ENCODE measurements around the gene NBPF6. TPM values are rescaled to one million over a fixed set of nuclear protein-coding genes. Genes with fewer than 3 reads are reported as not detected.
"Not testable (repeated sequence)": the region's sequence is repeated elsewhere in the genome, so short reads cannot be mapped to it uniquely, and the experiment has no call there.

Gene NBPF6, protein sequence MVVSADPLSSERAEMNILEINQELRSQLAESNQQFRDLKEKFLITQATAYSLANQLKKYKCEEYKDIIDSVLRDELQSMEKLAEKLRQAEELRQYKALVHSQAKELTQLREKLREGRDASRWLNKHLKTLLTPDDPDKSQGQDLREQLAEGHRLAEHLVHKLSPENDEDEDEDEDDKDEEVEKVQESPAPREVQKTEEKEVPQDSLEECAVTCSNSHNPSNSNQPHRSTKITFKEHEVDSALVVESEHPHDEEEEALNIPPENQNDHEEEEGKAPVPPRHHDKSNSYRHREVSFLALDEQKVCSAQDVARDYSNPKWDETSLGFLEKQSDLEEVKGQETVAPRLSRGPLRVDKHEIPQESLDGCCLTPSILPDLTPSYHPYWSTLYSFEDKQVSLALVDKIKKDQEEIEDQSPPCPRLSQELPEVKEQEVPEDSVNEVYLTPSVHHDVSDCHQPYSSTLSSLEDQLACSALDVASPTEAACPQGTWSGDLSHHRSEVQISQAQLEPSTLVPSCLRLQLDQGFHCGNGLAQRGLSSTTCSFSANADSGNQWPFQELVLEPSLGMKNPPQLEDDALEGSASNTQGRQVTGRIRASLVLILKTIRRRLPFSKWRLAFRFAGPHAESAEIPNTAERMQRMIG
- not detected for total RNA-seq
- long read RNA-seq: 0 reads

DNA sequence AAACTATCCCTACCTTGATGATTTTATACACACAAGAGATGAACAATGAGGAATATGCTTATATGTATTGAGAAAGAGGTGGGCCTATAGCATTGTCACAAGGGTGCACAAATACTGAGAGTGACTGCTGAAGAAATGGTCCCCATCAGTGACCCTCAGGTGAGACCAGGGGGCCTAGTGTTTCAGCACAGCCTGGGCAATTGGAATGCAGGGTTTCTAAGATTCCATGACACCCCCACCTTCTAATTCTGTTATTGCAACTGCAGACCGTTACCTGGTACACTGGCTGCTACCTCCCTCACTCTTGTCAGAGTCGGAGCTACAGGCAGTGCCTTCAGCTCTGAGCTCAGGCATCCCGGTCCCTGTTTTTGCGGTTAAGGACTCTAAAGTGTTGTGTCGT is at the start of gene NBPF6:
Gene NBPF6, plus strand, starts transcription at position 301 of the 400 bp plus-strand sequence. CDS start 259 bp downstream, outside the sequence.
- intact Hi-C loops (cut with DNase I); DNase-seq (ENCODE audit: low spot score): not testable (repeated sequence)

DNA sequence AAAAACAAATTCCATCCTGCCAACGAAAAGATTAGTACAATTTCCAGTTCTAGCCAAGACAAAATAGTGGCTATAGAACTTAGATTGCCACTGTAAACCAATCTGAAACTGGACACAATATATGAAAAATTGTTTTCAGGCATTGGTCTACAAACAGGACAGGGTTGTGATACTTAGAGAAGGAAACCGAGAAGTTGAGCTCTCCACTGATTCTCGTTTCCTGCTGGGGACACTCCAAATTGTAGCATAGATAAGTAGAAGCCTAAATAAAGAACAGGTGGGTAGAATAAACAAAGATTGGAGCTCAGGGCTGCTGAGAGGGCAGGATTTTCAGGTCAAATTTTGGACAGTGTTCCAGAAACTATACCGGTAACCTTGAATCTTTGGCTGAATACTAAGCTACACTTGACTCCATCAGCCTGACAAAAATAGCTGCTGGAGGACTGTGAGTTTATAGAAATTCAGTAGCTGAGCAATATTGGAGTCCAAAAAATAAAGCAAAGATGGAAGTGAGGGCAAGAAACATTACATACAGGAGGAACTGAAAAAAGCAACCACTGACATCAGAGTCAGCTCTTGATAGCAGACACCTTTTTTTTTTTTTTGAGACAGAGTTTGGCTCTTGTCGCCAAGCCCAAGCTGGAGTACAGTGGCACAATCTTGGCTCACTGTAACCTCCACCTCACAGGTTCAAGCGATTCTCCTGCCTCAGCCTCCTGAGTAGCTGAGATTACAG is 38.9 kb upstream of the NBPF6 start:
- intact Hi-C loops (cut with DNase I); DNase-seq (ENCODE audit: low spot score): not testable (repeated sequence)

DNA sequence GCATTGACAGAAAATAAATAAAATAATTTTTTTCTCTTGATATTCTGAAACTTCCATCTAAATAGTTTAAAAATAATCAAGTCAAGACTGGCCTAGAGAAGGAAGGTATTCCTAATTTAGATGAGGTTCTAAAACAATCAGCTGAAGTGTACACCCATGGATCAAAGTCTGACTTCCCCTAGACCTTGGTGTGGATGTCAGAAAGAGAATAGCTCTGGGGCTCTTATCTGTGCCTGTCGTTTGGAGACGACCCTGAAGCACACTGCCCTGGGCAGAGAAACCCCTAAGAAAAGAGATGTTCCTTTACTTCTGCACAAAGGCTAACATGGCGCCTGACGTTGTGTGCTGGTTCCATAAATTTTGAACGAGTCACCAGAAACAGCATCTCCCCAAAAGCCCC is 30.0 kb upstream of the NBPF6 start:
- intact Hi-C loops (cut with DNase I); DNase-seq (ENCODE audit: low spot score): not testable (repeated sequence)

DNA sequence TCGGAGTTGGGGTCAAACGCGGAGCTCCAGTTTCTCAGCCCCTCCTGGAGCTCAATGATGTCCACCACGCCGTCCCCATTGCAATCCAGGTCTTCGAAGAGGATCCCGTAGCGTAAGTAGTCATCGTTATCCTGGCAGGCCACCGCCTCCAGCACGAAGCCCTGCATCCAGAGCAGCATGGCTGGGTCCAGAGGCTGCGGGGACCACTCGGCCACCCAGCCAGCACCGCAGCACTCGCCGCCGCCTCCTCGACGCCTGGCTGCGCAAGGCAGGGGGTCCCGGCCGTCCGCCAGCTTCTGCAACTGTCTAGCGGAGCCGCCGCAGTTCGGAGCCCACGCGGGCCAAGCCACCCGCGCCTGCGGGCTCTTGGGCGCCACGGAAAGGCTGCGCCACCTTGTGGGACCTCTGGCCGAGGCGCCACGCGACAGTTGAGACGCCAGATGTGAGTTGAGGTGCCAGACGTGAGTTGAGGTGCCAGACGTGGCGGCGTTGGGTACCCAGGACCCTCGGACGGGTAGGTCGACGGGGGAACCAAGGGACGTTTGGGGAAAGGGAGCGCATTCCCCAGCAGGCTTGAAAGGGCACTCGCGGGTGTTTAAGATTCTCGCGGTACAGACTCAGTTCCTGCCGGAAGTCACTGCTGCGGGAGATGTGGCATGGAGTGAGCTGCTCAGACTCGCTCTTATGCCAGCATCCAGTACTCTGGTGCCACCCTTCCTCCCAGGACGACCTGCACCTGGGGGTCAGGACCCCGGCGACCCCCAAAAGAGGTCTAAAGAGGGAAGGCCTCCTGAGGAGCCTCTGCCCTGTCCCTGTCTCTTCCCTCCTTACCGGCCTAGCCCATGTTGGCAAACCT is 28.9 kb upstream of the NBPF6 start:
- DNase-seq (ENCODE audit: low spot score); intact Hi-C loops (cut with DNase I): not testable (repeated sequence)

DNA sequence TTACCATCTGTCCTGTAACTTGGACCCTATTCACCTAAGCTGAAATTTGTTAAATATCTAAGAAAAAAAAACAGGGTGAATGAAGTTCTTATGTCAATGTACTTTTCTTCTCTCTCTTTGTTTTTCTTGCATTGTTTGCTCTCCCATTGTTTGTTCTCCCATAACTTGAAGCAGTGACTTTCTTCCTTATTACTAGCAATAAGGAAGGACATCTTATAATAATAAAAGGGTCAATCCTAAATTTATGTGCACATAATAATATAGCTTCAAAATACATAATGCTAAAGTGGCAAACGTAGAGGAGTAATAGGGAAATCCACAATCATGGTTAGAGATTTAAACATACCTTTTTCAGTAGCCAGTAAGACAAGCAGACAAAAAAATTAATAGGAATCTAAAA is 23.3 kb upstream of the NBPF6 start:
- intact Hi-C loops (cut with DNase I); DNase-seq (ENCODE audit: low spot score): not testable (repeated sequence)

DNA sequence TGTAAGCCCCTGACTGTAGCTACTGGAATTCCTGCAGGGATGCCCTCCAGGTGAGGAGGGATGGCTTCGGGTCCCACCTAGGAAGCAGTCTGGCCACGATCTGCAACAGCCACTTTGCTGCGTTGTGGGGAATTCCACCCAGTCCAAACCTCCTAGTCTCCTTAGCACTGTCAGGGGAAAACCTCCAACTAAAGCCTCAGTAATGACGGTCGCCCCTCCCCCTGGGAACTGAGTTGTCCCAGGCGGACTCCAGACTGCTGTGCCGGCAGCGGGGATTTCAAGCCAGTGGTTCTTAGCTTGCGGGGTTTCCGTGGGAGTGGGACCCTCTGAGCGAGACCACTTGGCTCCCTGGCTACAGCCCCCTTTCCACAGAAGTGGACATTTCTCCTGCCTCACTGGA is 18.1 kb upstream of the NBPF6 start:
- intact Hi-C loops (cut with DNase I); DNase-seq (ENCODE audit: low spot score): not testable (repeated sequence)

DNA sequence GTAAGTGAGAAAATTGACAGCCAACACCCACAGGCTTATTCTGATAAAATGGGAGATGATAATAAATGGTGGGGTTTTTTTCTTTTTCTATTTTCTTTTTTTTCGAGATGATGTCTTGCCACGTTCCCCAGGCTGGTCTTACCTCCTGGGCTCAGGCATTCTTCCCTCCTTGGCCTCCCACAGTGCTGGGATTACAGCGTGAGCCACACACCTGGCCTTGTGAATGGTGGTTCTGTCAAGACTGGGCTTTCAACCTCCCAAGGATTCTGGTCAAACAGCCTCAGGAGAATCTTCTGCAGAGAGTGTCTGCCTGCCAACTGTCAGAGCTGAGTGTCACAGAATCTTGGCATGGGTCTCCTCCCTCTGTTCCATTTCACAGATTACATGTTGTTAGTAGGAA is 16.7 kb upstream of the NBPF6 start:
- DNase-seq (ENCODE audit: low spot score); intact Hi-C loops (cut with DNase I): not testable (repeated sequence)

DNA sequence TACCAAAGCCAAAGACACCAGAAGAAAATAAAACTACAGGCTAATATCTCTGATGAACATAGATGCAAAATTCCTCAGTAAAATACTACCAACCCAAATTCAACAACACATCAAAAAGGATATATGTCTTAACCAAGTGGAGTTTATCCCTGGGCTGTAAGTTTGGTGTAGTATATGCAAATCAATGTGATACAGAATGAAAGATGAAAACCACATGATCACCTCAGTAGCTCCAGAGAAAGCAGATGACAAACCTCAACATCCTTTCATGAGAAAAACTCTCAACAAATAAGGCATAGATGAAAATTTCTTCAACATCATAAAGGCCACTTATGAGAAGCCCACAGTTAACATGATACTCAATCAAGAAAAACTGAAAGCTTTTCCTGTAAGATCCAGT is 11.6 kb upstream of the NBPF6 start:
- DNase-seq (ENCODE audit: low spot score); intact Hi-C loops (cut with DNase I): not testable (repeated sequence)

DNA sequence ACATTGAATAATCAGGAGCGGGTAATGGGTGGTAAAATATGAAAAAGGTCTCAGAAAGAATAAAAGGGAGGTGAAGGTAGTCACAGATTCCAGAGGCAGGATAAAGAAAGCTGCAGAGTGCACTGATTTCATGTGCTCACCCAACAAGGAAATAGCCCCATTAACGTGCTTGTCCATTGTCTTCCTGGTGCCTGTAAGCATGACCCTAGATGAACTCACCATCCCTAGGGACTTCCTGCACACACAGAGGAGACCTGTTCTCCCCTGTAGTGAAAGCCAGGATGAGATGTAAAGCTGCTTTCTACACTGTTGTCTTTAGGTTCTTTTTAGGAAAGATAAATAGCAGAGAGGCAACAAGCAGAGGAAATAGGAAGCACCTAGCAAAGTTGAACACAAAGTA is 4.4 kb downstream of the NBPF6 start:
- DNase-seq (ENCODE audit: low spot score); intact Hi-C loops (cut with DNase I): not testable (repeated sequence)

DNA sequence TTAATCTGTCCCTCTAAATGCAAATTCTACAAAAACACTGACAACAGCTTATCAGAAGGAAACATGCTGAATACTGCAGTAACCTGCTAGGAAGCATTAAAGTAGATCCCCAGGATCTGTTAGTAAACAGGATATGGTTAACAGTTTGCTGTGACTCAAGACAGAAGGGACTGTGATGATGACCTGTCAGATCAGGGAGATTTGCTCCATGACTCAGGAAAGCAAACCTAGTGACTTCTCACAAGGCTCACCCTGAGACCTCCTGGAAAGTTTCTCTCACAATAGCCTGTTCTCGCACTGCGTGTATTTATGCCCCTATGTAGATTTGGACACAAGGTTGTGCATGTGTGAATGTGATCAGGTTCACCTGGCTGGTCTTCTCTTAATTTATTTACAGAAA is 8.5 kb downstream of the NBPF6 start:
- not testable (repeated sequence) for DNase-seq (ENCODE audit: low spot score)

DNA sequence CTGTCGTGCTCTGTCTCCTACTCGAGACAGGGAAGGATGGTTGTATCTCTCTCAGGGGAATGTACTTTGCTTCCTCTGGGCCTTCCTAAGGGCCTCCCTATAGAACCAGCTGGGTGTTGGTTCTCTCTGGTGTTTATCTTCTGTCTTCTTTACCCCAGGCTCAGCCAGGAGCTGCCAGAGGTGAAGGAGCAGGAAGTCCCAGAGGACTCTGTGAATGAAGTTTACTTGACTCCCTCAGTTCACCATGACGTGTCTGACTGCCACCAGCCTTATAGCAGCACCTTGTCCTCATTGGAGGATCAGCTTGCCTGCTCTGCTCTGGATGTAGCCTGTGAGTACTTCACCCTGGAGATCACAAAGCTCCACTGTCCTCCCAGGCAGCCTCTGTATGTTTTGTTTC is 11.6 kb downstream of the NBPF6 start:
- intact Hi-C loops (cut with DNase I); DNase-seq (ENCODE audit: low spot score): not testable (repeated sequence)

More for the DNA sequence above, 8.5 kb downstream of the NBPF6 start:
- intact Hi-C loops (cut with DNase I): not testable (repeated sequence)

DNA sequence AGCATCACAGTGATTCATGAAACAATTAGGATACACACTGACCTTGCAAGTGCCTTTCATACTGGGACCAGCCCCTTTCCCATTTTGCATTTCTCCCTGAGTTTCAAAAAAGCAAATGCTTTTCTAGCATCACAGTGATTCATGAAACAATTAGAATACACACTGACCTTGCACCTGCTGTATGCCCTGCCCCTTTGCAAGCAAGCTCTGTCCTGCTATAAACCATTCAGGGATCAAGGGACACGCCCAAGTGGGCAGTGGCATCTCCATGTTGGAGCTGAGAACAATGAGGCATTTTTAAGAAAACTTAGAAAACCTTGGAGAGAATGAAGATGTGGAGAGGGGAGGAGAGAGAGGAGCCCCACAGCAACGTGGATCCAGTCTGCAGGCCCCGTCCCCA is 13.8 kb downstream of the NBPF6 start:
- DNase-seq (ENCODE audit: low spot score); intact Hi-C loops (cut with DNase I): not testable (repeated sequence)

DNA sequence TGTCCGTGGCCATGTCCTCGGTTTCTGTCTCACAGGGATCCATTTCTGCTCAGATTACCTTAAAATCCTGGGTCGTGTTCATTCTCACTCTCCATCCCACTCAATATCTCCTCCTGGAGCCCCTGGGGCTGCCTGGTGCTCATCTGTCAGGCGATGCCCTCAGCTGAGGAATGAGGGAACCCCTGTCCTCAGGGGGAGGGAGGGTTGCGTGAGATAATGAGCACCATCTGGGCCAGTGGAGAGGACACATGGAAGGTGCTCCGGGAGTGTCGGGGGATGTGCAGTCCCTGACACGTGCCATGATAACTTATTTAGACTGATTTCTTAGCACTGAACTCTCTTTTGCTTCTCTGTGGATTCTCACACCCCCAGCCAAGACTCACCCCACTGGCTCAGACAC is 16.0 kb downstream of the NBPF6 start:
- DNase-seq (ENCODE audit: low spot score); intact Hi-C loops (cut with DNase I): not testable (repeated sequence)

DNA sequence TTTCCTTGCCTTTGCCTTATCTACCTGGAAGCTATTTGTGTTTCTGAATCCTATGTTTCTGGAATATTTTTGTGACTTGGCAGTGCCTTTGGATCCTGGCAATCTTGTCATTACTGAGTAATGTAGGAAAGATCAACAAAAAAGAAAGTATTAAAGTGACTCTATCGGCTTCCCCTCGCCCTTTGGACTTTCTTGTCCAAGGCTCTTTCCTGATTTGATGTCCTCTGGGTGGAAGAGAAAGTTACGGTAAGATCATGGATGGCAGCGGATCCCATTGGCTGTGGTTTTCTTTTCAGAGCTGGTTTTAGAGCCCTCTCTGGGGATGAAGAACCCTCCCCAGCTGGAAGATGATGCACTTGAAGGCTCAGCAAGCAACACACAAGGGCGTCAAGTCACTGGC is 17.0 kb downstream of the NBPF6 start:
- DNase-seq (ENCODE audit: low spot score); intact Hi-C loops (cut with DNase I): not testable (repeated sequence)

DNA sequence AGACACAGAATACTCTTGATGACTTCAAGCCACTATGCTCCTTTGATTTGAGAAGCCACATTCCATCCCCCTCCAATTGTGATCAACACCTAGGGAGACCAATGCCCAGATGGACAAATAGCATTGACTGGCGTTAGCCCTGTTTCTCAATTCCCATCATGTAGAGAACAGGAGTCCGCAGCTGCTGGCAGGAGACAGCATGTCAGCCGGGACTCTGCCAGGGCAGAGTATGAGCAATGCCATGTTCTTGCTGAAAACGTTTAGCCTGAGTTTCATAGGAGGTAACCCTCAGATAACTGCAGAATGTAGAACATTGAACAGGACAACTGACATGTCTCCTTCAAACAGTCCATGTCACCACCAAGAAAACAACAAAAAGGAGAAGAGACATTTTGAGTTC is 20.6 kb downstream of the NBPF6 start:
- intact Hi-C loops (cut with DNase I); DNase-seq (ENCODE audit: low spot score): not testable (repeated sequence)

DNA sequence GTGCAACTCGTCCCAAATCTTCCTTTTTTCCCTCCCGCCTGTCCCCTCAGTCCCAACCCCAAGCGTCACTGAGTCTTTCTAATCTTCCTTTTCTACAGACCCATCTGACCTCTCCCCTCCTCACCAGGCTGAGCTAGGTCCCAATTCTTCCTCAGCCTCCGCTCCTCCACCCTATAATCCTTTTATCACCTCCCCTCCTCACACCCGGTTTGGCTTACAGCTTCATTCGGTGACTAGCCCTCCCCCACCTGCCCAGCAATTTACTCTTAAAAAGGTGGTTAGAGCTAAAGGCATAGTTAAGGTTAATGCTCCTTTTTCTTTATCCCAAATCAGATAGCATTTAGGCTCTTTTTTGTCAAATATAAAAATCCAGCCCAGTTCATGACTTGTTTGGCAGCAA is 24.4 kb downstream of the NBPF6 start:
- intact Hi-C loops (cut with DNase I); DNase-seq (ENCODE audit: low spot score): not testable (repeated sequence)

DNA sequence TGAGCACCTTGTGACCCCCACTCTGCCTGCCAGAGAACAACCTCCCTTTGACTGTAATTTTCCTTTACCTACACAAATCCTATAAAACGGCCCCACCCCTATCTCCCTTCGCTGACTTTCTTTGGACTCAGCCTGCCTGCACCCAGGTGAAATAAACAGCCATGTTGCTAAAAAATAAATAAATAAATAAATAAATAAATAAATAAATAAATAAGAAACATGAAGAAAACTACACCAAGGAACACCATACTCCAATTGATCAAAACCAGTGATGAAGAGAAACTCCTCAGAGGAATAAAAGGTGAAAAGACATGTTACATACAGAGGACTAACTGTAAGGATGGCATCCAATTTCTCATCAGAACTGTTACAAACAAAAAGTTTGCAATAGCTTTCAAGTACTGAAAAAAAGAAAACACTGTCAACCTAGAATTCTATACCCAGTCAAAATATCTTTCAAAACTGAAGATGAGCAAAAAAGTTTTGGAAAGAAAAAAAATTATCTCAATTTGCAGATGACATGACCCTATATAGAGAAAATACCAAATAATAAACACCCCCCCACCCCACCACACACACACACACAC is 28.4 kb downstream of the NBPF6 start:
- intact Hi-C loops (cut with DNase I): no loop called here
- DNase-seq (ENCODE audit: low spot score): no peak

DNA sequence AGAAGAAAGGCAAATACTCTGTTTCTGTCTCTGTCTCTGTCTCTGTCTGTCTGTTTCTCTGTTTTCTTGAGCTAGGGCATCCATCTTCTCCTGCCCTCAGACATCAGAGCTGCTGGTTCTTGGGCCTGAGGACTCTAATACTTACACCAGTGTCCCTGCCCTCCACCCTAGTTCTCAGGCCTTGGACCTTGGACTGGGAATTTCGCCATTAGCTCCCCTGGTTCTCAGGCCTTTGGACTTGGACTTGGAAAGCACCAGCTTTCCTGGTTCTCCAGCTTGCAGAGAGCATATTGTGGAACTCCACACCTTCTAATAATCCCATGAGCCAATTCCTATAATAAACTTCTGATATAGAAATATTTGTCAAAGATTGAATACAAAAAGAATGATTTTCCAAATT is 32.6 kb downstream of the NBPF6 start:
- intact Hi-C loops (cut with DNase I): no loop called here
- DNase-seq (ENCODE audit: low spot score): no peak

DNA sequence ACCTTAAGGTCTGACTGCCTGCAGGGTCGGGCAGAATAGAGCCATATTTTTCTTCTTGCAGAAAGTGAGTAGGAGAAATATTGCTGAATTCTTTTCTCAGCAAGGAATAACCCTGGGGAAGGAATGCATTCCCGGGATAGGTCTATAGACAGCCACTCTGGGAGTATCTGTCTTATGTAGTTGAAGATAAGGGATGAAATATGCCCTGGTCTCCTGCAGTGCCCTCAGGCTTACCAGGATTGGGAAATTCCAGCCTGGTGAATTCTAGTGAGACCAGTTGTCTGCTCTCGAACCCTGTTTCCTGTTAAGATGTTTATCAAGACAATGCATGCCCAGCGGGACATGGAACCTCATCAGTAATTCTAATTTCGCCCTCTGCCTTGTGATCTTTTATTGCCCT is 35.8 kb downstream of the NBPF6 start:
- DNase-seq (ENCODE audit: low spot score); intact Hi-C loops (cut with DNase I): not testable (repeated sequence)
